ENCODE data around the gene PPM1H.

Gene PPM1H

DNA sequence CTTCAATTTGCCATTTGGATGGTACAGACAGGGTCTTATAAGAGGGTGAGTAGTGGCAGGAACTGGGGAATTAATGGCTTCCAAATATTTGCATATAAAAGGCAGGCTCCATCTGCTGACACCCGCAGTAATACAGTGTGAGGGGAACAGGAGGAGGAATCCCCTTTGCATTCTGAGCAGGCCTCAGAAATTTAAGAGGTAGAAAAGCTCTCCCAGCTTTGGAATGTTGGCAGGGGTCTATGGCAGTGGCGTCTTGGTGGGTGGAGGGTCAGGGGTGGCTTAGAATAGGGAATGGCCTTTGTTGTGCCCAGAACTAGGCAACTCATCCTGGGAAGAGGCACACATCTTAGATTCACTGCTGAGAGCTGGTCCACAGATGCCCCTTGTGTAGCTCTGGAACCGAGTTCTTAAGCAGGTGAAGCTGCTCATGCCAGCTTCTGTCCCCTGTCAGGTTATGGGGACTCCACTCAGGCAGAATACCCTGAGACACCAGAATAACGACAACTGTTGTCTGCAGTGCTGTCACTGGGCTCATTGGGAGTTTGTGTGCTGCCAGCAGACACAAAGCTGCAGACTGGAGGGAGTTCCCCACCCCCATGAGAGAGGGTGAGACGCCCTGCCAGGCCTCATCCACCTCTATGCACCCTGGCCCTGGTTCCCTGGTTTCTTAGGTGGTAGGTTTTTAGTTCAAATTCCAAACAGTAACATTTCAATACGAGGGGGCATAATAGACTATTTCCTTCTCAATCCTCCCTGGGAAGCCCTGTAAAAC lies 278.2 kb downstream of the PPM1H start:
- Histone ChIP-seq H3K27ac (ENCODE audit: low read length, poor library complexity, severe bottlenecking) (no peak overlapping the region), H3K14ac (ENCODE audit: low read length in 2 of 2) (no peak overlapping the region), H3K9me3 (ENCODE audit: control insufficient read depth, low read length) (no peaks in the 10 kb centered on the region), H3K79me1 (replicated peaks; ENCODE audit: low read length, poor library complexity, severe bottlenecking) (no peaks in the 10 kb centered on the region), H3K18ac (ENCODE audit: low read depth in 1 of 2, low read length in 2 of 2) (no peak overlapping the region), H3K4ac (ENCODE audit: low read depth in 1 of 2, low read length in 2 of 2) (no peak overlapping the region), H3K36me3 (ENCODE audit: control insufficient read depth in 1 of 2, insufficient read depth in 2 of 2, low read depth in 1 of 2, low read length in 2 of 2) (peaks cover 0 to 3% of the 10 kb centered on the region in 2 experiments), H2AFZ (ENCODE audit: low read depth, low read length) (no peak overlapping the region), H2BK5ac (ENCODE audit: low read depth, low read length, poor library complexity, severe bottlenecking) (no peak overlapping the region), H2BK15ac (ENCODE audit: low read depth, poor library complexity, severe bottlenecking) (no peak overlapping the region), H3K4me2 (ENCODE audit: low read length, poor library complexity, severe bottlenecking) (no peak overlapping the region), H2AK5ac (ENCODE audit: low read length, severe bottlenecking) (no peak overlapping the region), H2BK12ac (ENCODE audit: low read length in 2 of 2) (no peak overlapping the region), H4K8ac (ENCODE audit: low read length) (no peak overlapping the region), H3K4me3 (ENCODE audit: insufficient read depth in 1 of 2, low read depth in 1 of 2, low read length in 2 of 2) (no peak overlapping the region), H3K9ac (ENCODE audit: low read length) (no peak overlapping the region), H2BK120ac (ENCODE audit: low read depth, low read length) (no peak overlapping the region), H3K27me3 (ENCODE audit: control insufficient read depth in 1 of 2, insufficient read depth in 1 of 2, low read length in 2 of 2) (no peaks in the 10 kb centered on the region), H3K23ac (ENCODE audit: low read length in 2 of 2) (no peak overlapping the region), H4K91ac (ENCODE audit: low read length) (no peak overlapping the region), H3K4me1 (ENCODE audit: control insufficient read depth, insufficient read depth, low read depth, low read length) (peaks cover 6% of the 10 kb centered on the region)
- 76% methylated on average over 5 of the region's 6 CpGs for WGBS
- DNase-seq, result no peak

DNA sequence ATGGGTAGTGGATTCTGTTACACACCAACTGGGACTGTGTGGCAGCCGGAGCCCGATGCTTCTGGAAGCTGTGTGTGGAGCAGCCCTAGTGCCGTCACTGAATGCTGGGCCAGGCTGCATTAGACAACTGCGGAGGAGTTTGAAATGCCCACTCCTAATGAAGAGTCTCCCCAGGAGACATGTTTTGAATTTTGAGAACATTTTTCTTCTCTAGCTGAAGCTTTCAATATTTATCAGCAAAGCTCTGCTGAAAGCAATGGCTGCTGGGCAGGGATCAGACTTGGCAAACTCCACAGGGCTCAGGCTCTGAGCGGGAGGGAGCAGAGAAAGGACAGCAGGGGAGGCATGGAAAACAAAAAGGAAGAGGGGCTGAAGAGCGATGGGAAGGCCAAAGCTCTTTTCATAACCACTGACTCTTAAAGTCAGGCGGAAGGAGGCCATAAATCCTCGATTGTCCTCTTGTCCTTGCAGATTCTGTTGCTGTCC lies 279.2 kb downstream of the PPM1H start:
- Histone ChIP-seq H3K4me2 (ENCODE audit: low read length, poor library complexity, severe bottlenecking) (no peak overlapping the region), H3K23ac (ENCODE audit: low read length in 2 of 2) (no peak overlapping the region), H3K4me3 (ENCODE audit: insufficient read depth in 1 of 2, low read depth in 1 of 2, low read length in 2 of 2) (no peak overlapping the region), H2BK120ac (ENCODE audit: low read depth, low read length) (no peak overlapping the region), H4K8ac (ENCODE audit: low read length) (no peak overlapping the region), H2BK12ac (ENCODE audit: low read length in 2 of 2) (no peak overlapping the region), H3K18ac (ENCODE audit: low read depth in 1 of 2, low read length in 2 of 2) (no peak overlapping the region), H2BK5ac (ENCODE audit: low read depth, low read length, poor library complexity, severe bottlenecking) (no peak overlapping the region), H3K27ac (ENCODE audit: low read length, poor library complexity, severe bottlenecking) (no peak overlapping the region), H2AK5ac (ENCODE audit: low read length, severe bottlenecking) (no peak overlapping the region), H3K4me1 (ENCODE audit: control insufficient read depth, insufficient read depth, low read depth, low read length) (peaks cover 4% of the 10 kb centered on the region), H3K9me3 (ENCODE audit: control insufficient read depth, low read length) (no peaks in the 10 kb centered on the region), H3K4ac (ENCODE audit: low read depth in 1 of 2, low read length in 2 of 2) (no peak overlapping the region), H2AFZ (ENCODE audit: low read depth, low read length) (no peak overlapping the region), H4K91ac (ENCODE audit: low read length) (no peak overlapping the region), H3K36me3 (ENCODE audit: control insufficient read depth in 1 of 2, insufficient read depth in 2 of 2, low read depth in 1 of 2, low read length in 2 of 2) (peaks cover 0 to 3% of the 10 kb centered on the region in 2 experiments), H3K14ac (ENCODE audit: low read length in 2 of 2) (no peak overlapping the region), H2BK15ac (ENCODE audit: low read depth, poor library complexity, severe bottlenecking) (no peak overlapping the region), H3K9ac (ENCODE audit: low read length) (no peak overlapping the region), H3K79me1 (replicated peaks; ENCODE audit: low read length, poor library complexity, severe bottlenecking) (no peaks in the 10 kb centered on the region), H3K27me3 (ENCODE audit: control insufficient read depth in 1 of 2, insufficient read depth in 1 of 2, low read length in 2 of 2) (no peaks in the 10 kb centered on the region)
- WGBS, result 67% methylated on average over 8 of the region's 8 CpGs
- DNase-seq, result no peak

DNA sequence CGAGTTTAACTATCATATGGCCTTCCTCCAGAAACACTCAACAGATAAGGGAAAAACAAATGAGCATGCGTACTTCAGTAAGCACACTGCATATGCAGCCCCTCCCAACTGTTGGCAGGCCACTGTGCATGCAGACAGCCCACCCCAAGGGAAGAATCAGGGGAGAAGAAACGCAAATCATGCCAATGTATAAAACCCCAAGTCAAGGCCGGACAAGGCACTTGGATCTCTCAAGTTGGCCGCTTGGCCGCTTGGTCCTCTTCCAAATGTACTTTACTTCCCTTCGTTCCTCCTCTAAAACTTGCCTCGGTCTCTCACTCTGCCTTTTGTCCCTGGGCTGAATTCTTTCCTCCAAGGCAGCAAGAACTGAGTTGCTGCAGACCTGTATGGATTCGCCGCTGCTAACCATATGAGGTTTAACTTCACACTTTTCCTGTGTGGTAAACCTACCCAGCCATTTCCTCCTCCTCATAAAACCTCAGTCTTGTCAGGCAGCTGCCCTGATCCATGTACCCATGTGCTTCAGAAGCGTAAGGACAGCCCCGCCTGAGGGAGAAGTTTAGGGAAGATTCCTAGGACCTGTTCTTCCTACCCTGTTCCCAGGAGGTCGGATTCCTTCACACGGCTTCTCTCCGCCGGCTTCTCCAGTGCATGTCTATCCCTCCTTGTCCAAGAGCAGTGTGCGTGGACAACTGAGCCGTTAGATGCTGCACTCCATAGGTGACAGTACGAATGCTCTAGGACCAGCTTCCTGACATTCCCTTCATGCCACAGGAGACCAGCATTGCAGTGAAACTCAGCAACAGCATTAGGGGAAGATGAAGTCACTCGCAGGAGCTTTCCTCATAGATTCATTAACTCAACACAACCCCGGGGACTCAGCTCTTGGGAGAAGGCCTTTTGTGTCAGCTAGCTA lies 280.4 kb downstream of the PPM1H start:
- no peak overlapping the region for H4K8ac ChIP-seq (ENCODE audit: low read length)
- H2AK5ac ChIP-seq (ENCODE audit: low read length, severe bottlenecking), result no peak overlapping the region
- H2BK15ac ChIP-seq (ENCODE audit: low read depth, poor library complexity, severe bottlenecking), result no peak overlapping the region
- H3K4ac ChIP-seq (ENCODE audit: low read depth in 1 of 2, low read length in 2 of 2), result no peak overlapping the region
- H2BK5ac ChIP-seq (ENCODE audit: low read depth, low read length, poor library complexity, severe bottlenecking), result no peak overlapping the region
- H3K9ac ChIP-seq (ENCODE audit: low read length), result no peak overlapping the region
- no peak overlapping the region for H3K14ac ChIP-seq (ENCODE audit: low read length in 2 of 2)
- peaks cover 4% of the 10 kb centered on the region for H3K4me1 ChIP-seq (ENCODE audit: control insufficient read depth, insufficient read depth, low read depth, low read length)
- no peak overlapping the region for H2BK12ac ChIP-seq (ENCODE audit: low read length in 2 of 2)
- H2BK120ac ChIP-seq (ENCODE audit: low read depth, low read length), result no peak overlapping the region
- H3K18ac ChIP-seq (ENCODE audit: low read depth in 1 of 2, low read length in 2 of 2), result no peak overlapping the region
- H3K23ac ChIP-seq (ENCODE audit: low read length in 2 of 2), result no peak overlapping the region
- H3K4me3 ChIP-seq (ENCODE audit: insufficient read depth in 1 of 2, low read depth in 1 of 2, low read length in 2 of 2), result no peak overlapping the region
- 94% methylated on average over 21 of the region's 21 CpGs for WGBS
- H3K27me3 ChIP-seq (ENCODE audit: control insufficient read depth in 1 of 2, insufficient read depth in 1 of 2, low read length in 2 of 2), result no peaks in the 10 kb centered on the region
- no peak for DNase-seq
- no peaks in the 10 kb centered on the region for H3K9me3 ChIP-seq (ENCODE audit: control insufficient read depth, low read length)
- no peak overlapping the region for H3K4me2 ChIP-seq (ENCODE audit: low read length, poor library complexity, severe bottlenecking)
- H2AFZ ChIP-seq (ENCODE audit: low read depth, low read length), result no peak overlapping the region
- H3K27ac ChIP-seq (ENCODE audit: low read length, poor library complexity, severe bottlenecking), result no peak overlapping the region
- peaks cover 0 to 3% of the 10 kb centered on the region in 2 experiments for H3K36me3 ChIP-seq (ENCODE audit: control insufficient read depth in 1 of 2, insufficient read depth in 2 of 2, low read depth in 1 of 2, low read length in 2 of 2)
- no peaks in the 10 kb centered on the region for H3K79me1 ChIP-seq (replicated peaks; ENCODE audit: low read length, poor library complexity, severe bottlenecking)
- no peak overlapping the region for H4K91ac ChIP-seq (ENCODE audit: low read length)

DNA sequence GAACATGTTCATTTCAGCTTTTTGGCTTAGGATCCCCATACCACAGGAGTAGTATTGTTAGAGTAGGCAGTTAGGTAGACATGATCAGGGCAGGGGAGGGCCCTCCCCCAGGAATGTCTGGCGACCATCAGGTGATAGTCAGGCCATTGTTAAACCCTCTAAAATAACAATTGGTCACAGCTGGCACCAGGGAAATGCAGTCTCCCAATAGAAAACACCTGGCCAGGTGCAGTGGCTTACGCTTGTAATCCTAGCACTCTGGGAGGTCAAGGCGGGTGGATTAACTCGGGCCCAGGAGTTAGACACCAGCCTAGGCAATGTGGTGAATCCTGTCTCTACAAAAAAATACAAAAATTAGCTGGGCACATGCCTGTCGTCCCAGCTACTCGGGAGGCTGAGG lies 281.2 kb downstream of the PPM1H start:
- Histone ChIP-seq H4K8ac (ENCODE audit: low read length) (no peak overlapping the region), H4K91ac (ENCODE audit: low read length) (no peak overlapping the region), H3K14ac (ENCODE audit: low read length in 2 of 2) (no peak overlapping the region), H3K9ac (ENCODE audit: low read length) (no peak overlapping the region), H2AFZ (ENCODE audit: low read depth, low read length) (no peak overlapping the region), H3K27ac (ENCODE audit: low read length, poor library complexity, severe bottlenecking) (no peak overlapping the region), H3K4ac (ENCODE audit: low read depth in 1 of 2, low read length in 2 of 2) (no peak overlapping the region), H2AK5ac (ENCODE audit: low read length, severe bottlenecking) (no peak overlapping the region), H3K27me3 (ENCODE audit: control insufficient read depth in 1 of 2, insufficient read depth in 1 of 2, low read length in 2 of 2) (no peaks in the 10 kb centered on the region), H3K9me3 (ENCODE audit: control insufficient read depth, low read length) (no peaks in the 10 kb centered on the region), H3K36me3 (ENCODE audit: control insufficient read depth in 1 of 2, insufficient read depth in 2 of 2, low read depth in 1 of 2, low read length in 2 of 2) (peaks cover 0 to 3% of the 10 kb centered on the region in 2 experiments), H2BK12ac (ENCODE audit: low read length in 2 of 2) (no peak overlapping the region), H3K4me1 (ENCODE audit: control insufficient read depth, insufficient read depth, low read depth, low read length) (peaks cover 4% of the 10 kb centered on the region), H2BK5ac (ENCODE audit: low read depth, low read length, poor library complexity, severe bottlenecking) (no peak overlapping the region), H2BK15ac (ENCODE audit: low read depth, poor library complexity, severe bottlenecking) (no peak overlapping the region), H3K4me3 (ENCODE audit: insufficient read depth in 1 of 2, low read depth in 1 of 2, low read length in 2 of 2) (no peak overlapping the region), H3K4me2 (ENCODE audit: low read length, poor library complexity, severe bottlenecking) (no peak overlapping the region), H3K23ac (ENCODE audit: low read length in 2 of 2) (no peak overlapping the region), H3K79me1 (replicated peaks; ENCODE audit: low read length, poor library complexity, severe bottlenecking) (no peaks in the 10 kb centered on the region), H2BK120ac (ENCODE audit: low read depth, low read length) (no peak overlapping the region), H3K18ac (ENCODE audit: low read depth in 1 of 2, low read length in 2 of 2) (no peak overlapping the region)
- 77% methylated on average over 5 of the region's 6 CpGs for WGBS
- DNase-seq, result no peak

Measured in mesenchymal stem cell (in vitro differentiated cells and primary cell).